GM18868 (cell line): ENCODE data around the gene MTMR3.

Experiments used
- ATAC-seq: cut with Tn5 transposase; IDR thresholded peaks from one replicate; pipeline ENCODE4 v1.9.1; 2021; ENCODE audit warnings: mild to moderate bottlenecking, moderate library complexity; ENCODE audit not compliant: unreplicated experiment

The MTMR3 gene

DNA sequence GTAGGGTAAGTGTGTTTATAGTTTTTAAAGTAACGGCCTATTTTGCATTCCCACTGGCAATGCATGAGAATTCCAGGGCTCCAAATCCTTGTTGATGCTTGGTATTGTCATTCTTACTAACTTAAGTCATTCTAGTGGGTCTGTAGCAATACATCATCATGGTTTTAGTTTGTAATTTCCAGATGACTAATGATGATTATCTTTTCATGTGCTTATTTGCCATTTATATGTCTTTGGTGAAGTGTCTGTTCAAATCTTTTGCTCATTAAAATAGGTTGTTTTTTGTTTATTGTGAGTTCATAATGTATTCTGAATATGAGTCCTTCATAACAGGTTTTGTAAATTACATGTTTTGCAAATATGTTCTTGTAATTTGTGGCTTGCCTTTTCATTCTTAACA is 31.2 kb downstream of the MTMR3 start:
- ATAC-seq = no peak

DNA sequence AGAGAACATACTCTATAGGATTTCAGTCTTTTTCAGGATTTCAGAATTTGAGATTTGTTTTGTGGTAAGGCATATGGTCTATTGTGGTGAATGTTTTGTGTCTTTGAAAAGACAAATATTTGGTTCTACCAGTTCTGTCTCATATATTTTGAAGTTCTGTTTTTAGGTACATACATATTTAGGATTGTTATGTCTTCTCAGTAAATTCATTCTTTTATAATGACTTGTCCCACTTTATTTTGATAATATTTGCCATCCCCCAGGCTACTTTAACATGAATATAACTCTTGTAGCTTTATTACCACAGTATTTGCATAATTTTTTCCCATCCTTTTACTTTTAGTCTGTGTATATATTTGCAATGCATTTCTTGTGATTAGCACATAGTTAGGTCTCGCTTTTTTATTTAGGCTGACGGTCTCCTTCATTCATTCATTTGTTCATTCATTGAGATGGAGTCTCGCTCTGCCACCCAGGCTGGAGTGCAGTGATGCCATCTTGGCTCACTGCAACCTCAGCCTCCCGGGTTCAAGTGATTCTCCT is 32.1 kb downstream of the MTMR3 start:
- ATAC-seq = no peak

DNA sequence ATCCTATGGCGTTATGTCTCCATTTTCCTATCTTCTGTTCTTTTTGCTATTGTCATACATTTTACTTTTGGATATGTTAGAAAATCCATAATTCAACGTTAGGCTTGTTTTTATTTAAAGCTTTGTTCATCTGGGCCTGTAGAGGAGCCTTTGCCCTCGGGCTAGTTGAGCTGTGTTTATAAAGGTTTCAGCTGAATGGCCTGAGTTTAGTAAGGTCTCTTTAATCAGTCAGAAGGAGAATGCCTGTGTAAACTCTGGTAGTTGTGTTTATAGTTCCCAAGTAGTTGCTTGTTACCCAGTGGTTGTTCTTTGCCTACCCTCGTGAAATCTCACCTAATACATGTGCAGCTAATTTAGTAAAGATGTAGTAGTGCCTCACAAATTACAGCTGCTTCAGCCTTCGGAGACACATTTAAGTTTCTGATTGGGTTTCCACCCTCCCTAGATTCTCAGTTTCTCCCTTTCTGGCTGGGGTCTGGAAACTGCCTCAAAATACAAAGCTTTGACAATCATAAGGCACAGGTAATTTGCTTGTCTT is 33.1 kb downstream of the MTMR3 start:
- ATAC-seq = no peak

DNA sequence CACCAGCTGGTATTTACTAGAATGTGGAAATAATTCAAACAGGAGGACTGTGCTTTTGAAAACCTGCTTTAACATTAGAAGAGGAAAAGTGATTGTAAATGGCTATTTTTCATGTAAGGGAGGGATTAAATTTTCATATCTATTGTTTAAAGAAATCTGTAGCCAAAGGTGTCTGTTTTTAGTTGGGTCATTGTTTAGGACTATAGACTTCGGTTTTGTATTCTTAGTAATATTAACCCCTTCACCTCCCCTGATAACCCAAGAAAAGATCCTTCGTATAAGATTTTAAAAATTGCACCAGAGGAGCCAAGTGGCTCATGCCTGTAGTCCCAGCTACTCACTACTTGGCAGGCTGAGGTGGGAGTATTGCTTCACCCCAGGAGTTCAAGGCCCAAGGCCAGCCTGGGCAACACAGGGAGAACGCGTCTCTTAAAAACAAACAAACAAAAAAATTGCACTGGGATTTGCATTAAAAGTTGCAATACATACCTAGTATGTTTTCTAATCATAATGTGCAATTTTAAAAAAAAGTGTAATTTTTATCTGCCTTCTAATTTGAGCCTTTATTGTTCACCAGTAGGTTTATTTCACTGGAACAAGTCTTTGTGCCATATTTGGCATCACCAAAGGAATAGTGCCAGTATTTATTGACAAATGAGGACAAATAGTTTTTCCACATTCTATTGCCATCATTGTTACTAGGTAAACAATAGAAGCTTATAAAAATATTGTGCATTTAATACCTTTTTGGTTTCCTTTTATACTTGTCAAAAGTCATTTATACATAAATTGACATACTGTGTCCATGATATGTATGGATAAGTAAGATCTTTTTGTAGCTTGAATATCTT is 34.3 kb downstream of the MTMR3 start:
- no peak for ATAC-seq

DNA sequence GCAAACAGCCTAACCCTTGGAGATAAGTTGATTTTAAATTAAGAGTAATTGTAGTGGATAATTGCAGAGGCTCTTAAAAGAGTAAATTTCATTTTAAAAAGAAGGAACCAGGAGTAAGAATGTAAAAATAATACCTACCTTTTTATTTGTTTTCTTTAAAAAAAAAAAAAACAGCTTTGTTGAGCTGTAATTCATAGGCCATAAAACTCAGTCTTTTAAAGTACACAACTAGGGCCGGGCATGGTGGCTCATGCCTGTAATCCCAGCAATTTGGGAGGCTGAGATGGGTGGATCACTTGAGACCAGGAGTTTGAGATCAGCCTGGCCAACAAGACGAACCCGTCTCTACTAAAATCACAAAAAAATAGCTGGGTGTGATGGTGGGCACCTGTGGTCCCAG is 42.4 kb downstream of the MTMR3 start:
- no peak for ATAC-seq

DNA sequence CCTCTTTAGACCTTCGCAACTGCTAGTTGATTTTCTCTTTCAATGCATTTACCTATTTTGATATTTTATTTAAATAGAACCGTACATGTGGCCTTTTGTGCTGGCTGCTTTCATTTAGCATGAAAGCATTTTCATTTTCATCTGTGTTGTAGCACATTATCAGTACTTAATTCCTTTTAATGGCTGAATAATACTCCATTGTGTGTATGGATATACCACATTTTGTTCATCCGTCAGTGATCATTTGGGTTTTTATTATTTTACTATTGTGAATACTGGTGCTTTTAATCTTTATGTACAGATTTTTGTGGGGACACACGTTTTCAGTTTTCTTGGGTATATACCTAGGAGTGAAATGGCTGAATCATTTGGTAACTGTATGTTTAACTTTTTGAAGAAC is 43.1 kb downstream of the MTMR3 start:
- ATAC-seq = no peak

DNA sequence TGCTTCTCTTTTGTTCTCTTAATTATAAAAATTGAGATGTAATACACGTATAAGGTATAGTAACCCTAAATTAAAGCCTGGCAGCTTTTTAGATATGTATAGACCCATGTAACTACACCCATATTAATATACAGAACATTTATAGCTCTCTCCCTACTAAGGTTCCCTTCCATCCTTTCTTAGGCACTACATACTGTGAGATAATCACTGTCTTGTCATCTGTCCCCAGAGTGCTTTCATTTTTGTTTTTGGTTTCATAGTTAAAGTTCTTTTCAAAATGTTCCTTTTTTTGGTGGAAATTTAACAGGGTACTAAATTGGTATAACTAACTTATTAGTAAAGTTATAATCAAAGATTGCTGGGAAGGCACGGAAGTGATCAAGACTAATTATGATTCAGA is 49.2 kb downstream of the MTMR3 start:
- no peak for ATAC-seq

DNA sequence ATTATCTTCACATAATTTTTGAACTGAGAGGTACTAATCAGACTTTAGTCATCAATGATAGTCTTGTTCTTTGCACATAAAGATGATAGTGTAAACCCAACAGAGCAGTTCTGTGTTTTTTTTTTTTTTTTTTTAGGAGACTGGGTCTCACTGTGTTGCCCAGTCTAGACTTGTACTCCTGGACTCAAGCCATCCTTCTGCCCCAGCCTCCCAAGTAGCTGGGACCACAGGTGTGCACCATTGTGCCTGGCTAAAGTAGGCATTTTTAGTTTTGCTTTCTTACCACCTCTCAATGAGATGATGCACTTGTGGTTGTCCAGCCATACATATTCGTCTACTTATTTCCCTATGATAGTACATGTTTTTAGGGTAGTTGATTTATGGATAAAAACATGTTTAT is 50.6 kb downstream of the MTMR3 start:
- no peak for ATAC-seq

DNA sequence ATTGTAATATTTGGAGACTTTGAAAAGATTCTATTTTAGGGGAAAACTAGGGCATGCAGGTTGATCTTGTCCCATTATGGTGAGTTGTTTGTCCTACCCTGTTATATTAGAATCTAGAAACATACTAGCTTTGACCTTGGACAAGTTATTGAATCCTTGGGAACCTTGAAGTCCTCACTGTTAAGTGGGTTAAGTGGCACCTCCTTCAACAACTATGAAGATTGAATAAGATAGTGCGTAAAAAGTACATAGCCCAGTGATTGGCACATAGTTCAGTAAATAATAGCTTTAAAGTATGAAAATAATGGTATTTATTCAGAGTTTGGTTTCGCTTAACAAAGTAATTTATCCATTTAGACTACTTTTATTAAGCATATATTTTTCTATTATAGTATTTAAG is 51.6 kb downstream of the MTMR3 start:
- ATAC-seq = no peak

DNA sequence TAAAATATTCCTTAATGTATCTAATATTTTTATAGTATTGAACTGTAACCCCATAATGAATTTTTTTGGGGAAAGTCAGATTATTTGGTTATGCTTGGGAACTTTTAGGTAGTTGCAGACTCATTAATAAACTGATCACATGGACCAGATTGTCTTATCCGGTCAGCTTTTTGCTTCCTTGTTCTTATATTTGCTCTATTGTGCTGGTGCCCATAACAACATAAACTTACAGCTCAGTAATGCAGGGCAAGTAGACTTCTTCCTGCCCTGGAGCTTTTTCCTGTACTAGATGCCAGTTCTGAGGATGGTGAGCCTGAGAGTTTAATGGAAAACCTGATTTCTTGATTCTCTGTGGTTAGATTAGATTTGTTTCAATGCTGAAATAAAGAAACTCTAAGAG is 53.2 kb downstream of the MTMR3 start:
- no peak for ATAC-seq

DNA sequence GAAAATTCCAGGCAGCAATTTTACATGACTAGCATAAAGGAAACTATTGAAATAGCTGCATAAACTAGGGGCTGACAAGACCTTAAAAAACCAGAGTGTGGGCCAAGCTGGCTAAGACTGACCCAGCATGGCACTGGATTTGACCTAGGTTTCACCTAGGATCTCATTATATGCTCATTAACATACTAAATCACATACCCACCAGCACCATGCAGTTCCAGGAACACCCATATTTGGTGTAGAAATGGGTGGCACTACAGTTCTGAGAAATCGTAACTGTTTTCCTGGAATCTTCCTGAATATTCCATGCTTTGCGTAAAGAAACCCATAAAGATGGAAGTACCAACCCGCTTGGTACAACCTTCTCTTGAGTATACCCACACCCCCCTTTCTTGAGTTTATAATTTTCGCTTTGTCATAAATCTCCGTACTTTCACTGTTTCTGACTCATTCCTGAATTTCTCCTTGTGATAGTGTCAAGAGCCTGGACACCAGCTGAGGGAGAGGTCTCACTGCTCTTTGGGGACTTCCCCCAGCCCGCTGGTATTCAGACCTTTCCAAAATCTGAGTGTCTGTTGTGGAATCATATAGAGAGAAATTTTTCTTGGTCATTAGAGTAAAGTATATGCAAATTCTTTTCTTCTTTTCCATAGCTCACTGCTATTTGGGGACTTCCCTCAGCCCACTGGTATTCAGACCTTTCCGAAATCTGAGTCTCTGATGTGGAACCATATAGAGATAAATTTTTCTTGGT is 55.1 kb downstream of the MTMR3 start:
- peak; percentile 79 for ATAC-seq

DNA sequence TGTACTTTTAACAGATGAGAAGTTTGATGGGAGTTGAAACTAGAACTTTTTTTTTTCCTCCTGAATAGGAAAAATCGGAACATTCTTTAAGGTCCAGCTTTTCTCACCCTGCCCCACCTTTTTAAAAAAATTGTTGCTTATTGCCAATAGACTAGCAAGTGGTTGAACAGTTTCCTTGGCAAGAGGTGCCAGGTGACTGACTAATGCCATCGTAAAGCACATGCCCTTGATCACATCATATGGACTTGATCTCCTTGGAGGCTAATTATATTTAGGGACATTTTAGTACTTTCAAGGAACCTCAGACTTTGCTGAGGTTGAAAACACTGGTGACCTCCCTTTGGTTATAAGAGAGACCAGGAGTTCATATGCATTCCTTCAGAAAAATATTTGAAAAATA is 57.6 kb downstream of the MTMR3 start:
- no peak for ATAC-seq

DNA sequence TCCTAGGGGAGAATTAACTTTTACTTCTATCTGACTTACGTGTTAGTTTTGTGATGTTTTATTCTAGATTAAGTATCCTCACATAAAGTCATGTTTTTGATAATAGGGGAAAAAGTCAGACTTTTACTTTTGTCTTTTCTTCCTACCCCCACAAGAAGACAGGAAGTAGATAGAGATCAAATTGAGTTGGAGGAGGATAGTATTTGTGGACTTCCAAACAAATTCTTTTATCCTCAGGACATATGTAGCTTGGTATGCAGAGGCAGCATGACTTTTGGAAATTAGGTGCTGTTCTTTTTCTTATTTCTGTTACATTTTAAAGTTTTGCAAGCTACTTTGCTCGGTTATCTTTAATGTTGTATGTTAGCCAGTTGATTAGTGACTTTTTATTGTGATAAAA is 61.4 kb downstream of the MTMR3 start:
- no peak for ATAC-seq

DNA sequence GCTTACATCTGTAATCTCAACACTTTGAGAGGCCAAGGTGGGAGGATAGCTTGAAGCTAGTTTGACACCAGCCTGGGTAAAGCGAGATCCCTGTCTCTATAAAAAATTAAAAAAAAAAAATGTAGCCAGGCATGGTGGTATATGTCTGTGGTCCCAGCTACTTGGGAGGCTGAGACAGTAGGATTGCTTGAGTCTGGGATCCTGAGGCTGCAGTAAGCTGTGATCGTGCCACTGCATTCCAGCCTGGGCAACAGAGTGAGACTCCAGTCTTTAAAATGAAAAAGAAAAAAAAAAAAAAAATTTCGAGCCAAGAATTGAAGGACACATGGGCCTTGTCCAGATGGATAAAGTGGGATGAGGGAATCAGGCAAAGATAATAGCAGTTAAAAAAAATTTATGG is 62.5 kb downstream of the MTMR3 start:
- no peak for ATAC-seq

DNA sequence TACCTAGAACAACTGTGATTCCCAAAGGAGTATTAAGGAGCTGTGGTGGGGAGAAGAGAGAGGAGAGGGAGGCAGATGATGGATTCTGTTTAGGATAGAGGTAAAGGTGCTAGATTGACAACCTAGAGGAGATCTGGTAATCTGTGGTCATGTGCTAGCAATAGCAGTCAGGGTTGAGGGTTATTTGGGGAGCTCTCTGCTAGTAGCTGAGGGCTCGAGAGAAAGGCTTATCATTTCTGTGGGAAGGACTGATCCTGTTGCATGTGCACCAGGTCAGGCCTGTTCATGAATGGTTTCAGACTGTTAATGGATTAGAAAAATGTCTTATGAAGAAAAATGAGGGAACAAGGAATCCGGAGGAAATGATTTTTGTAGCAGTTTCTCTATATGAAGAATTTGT is 63.2 kb downstream of the MTMR3 start:
- no peak for ATAC-seq

DNA sequence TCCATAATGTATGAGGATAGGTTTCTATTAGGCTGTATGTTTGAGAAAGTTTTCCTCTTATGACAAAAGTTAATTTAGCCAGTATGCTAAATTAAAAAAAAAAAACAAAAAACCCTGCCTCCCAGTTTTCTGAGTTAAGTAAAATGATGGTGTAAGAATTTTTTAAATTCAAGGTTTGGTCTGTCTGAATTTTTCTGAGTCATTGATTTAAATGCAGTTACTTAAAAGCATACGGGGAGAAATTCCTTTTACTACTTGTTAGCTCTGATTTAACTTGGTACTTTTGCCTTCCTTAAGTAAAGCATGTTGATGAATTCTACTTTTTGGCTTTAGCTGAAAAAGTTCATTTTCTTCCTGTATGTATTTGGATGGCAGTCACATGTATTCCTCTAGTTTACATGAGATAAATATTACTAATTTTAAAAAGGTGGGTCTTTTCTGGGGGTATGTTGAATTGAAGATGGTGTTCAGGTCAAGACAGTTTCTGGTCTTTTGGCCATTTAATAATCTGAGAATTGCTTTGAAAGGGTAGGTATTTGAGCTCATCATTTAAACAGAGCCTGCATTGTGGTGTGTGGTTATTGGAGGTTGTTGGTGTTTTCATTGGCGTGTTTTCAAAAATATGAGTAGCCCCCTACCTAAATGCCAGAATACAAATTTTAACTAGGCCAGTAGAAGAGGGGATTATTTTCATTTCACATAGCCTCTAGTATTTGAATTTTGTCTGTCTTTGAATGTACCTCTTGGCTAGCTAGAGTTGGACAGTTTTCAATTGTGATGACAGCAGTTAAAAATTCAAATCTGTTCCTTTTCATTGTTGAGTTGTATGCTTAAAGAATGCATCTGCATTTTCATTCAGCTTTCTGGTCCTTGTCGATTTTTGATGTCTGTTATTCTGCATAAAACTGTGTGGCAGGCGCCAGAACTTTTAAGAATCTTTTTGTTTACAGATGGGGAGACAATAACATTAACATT is 64.7 kb downstream of the MTMR3 start:
- ATAC-seq = no peak

DNA sequence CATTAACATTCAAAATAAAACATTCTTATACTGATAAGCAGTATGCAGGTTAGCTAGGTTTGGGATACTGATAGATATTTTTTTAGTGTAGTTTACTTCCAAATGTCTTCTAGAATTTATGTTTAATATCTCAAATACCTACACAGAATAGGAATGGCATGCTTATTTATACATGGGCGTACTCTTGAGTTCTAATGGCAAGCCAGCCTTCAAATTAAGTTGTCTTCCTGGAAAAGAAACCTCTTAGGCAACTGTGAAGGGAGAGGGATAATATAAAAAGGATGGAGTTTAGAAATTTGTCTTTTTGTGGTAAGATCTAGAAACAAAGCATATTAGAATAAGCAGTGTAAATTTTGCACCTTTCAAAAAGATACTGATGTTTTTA is 65.4 kb downstream of the MTMR3 start:
- ATAC-seq = no peak

DNA sequence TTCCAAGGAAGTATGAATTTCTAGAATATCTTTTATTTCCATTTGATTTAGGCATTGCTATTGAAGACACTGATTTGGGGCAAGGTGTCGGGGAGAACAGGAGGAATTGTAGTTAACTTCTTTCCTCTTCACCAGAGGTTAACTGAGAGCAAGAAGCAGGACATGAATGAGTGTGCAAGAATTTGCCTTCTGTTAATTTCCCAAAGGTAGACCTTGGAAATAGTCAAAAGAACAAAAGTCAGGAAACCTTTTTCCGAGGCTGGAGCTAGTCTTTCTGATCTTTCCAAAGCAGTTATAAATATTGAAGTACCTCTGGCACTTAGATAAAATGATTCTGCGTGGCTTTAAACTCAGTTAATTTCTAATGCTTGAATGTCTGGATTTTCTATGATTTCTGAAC is 66.9 kb downstream of the MTMR3 start:
- no peak for ATAC-seq

DNA sequence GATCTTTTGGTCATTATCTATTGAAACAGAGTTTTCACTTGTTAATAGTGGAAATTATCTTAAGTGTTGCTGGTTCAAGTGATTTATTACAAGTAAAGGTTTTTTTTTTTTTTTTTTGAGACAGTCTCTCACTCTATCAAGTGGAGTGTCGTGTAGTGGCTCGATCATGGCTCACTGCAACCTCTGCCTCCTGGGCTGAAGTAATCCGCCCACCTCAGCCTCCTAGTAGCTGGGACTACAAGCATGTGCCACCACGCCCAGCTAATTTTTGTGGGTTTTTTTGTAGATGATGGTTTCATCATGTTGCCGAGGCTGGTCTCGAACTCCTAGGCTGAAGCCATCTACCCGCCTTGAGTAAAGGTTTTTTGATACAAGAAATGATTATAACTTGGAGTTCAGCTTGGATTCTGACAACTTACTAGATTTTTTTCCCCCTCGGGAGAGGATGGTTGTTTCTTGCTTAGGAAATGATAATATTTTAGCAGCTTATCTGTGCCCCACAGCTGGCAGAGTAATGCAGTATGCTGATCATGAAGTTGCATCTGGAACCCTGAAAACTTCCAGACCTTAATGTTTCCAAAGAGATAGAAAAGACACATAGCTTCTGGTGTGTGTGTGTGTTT is 68.9 kb downstream of the MTMR3 start:
- no peak for ATAC-seq

DNA sequence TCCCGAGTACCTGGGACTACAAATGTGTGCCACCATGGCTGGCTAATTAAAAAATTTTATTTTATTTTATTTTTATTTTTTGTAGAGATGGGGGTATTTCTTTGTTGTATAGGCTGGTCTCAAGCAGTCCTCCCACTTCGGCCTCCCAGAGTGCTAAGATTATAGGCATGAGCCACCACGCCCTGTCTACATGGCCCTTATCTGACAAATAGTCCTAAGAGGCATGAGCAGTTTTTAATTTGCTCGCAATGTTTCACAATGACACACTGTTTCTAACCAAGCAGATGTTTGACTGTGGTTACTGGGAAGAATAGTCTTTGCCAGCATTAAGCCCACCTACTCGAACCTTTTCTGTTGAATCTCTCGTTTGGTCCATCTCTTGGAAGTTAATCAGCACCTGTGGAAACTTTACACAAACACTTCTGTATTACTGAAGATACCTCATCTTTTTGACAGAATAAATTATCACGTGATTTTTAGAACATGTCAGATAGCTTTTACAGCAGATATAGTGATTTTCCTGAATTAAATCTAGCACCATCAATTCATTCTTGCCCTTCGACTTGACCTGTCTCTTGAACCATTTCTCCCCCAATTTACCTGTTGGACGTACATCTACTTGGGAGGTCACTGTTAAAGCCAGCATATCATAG is 71.4 kb downstream of the MTMR3 start:
- no peak for ATAC-seq
